GM19328 (cell line): Measurements from ENCODE around the gene SSPN.

ENCODE experiments used
- ATAC-seq: cut with Tn5 transposase; IDR thresholded peaks from one replicate; pipeline ENCODE4 v1.9.1; 2021; ENCODE audit warnings: mild to moderate bottlenecking, moderate library complexity; ENCODE audit not compliant: unreplicated experiment

SSPN gene

DNA sequence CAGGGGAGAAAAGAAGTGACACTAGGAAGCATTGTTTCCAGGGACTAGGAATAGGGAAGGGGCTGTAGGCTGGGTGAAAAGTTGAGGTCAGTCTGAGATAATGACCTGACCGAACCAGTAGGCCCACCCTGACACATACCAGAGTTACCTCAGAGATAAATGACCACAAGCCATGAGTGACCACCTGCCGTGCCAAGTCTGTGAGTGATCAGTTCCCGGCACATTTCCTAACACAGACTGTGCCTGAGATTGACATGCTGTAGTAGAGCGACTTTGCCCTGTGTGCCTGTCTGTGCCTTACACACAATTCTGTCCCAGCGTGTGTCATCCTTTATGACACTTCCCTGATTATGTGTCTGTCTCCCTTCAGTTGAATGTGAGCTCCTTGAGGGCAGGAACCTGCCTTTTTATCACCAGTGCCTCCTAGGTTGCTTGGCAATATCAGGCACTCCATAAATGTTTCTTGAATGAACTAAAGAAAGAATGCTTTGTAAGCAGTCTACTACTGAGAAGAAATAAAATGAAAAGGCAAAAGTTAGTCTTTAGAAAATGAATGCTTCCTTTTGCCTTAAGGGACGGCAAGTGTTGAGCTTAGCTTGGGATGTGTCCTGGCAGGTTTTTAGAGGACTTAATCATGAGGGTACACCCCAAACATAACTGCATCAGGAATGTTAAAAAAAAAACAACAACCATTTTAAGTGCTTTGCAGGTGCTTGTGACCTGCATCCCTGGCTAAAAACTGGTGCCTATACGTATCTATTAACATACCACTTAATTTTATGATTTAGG is 9.6 kb upstream of the SSPN start:
- ATAC-seq: no peak

DNA sequence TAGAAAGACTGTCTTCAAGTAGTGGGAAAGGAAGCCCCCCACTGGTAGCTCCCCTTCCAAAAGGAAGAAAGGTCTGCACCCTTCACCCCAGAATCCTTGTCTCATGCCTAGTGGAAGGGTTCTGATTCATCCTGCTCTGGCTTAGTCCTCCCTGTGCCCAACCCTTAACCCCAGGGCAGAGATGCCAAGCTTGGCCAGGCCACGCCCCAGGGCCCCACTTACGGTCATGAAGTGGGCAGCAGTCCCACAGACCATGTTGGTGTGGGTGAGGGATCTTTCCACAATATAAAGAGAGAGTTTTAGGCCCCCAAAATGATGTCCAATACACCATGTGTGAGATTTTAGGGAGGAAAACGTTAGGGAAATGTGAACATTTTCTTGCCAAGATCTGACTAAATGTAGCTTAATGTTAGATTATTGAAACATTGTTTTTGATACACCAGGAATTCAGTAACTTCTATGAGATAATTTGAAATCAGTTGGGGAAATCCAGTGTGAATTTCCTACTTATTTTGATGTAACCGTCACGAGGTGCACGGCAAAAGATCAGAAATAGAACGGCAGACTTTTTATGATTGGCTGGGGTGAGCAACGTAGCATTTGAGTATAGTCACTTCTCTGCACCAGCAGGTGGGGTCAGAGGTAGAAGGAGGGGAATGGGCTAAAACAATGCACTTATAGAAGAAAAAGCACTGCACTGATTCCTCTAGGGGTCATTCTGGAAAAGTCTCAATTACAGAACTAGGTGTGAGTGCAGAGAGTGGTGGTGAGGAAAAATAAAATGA is 8.2 kb upstream of the SSPN start:
- no peak for ATAC-seq

- no peak for ATAC-seq
These were observed 7.2 kb upstream of the SSPN start for GRCh38 chr12:26188127-26188526.

DNA sequence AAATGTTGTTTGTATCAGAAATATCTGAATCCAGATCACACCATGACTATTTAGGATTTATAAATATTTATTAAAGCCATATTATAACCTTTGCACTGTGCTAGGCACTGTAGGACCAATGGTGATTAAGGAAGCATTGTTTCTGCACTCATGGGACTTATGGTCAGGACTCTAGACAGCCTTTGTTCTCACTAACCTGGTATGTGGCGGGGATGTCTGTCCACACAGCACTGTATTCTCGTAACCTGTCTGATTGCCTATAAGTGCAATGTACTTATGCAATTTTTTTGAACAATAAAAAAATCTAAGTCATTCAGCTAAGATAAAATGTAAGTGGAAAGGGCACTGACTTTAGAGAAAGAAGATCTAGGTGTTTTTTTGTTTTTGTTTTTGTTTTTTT is 6.7 kb upstream of the SSPN start:
- no peak for ATAC-seq

- no peak for ATAC-seq
These were observed 3.2 kb upstream of the SSPN start for GRCh38 chr12:26192142-26192541.

GRCh38 chr12:26193539-26193938 is 1.8 kb upstream of the SSPN start:
- ATAC-seq: no peak

DNA sequence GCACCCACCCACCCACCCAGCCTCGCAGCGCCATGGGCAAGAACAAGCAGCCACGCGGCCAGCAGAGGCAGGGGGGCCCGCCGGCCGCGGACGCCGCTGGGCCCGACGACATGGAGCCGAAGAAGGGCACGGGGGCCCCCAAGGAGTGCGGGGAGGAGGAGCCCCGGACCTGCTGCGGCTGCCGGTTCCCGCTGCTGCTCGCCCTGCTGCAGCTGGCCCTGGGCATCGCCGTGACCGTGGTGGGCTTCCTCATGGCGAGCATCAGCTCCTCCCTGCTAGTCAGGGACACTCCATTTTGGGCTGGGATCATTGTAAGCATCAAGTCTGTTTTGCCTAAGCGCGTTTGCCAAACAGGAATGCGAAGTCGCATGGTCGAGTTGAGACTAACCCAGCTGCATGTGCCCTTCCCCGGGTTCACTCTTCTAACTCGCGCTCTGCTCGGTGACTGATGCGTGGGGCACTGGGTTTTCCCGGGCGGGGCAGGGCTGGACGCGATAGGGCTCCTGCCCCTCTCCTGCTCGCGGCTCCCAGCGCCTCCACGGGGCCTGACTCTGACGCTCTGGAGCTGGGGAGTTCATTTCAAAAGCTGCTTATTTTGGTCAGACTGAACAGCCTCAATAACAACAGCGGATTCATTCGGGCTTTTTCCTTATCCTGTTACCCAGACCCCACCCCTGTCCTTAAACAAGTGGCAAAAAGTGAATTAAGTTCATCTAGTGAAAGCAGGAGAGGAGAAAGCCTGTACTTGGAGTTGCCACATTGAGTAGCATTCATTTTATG is 458 bp downstream of the SSPN start:
- no peak for ATAC-seq

DNA sequence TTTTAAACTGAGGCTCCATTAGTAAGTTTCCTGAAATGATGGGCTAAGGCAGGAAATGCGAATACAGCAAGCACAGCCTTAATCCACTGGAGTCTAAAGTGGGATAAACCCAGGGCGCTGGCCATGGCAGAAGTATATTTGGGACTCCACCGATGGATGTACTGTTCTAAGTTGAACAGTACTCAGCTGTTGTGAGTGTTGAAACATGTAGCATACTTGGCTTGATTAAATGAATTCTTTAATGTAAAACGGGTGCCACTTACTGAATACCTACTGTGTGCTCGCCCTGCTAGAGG is 996 bp downstream of the SSPN start:
- no peak for ATAC-seq

- no peak for ATAC-seq
These were observed 2.5 kb downstream of the SSPN start for GRCh38 chr12:26197832-26198231.

DNA sequence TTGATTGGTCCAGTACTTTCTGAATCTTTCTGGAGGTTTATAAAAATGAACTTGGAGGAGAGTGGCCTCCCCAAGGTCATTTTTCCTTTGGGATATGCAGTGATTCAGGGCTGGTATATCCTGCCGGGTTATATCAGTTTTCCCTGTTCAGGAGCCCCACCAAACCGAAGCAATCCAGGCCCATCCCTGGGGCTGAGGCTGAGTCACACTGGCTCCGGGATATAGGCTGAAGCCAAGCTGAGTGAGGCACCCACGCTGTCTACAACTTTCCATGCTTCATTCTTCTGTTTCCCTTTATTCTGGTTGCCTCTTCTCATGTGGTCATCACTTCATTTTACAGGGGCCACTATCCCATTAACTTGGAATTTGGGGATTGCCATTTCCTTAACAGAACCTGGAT is 3.4 kb downstream of the SSPN start:
- no peak for ATAC-seq

DNA sequence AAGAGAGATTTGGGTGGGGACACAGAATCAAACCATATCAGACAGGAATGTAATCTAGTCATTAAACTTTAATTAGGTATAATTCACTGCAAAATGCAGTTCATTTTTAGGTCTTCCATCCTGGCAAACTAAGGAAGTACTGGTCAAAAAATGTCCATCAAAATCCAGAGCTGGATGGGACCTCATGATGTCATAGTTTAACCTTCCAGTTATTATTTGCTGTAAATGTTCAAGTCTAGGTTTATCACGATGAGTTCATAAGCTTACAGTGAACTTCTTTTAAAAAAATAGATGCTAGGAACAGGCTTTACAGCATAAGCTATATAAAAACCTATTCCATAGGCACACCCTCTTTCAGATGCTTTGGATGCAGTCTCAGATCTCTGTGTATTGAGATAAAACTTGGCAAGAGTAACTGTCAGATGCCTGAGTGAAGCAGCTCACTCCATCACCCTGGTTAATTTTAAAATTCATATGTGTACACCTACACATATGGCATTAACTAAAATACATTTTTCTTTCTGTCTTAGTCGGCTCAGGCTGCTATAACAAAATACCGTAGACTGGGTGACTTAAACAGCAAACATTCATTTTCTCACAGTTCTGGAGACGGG is 7.9 kb downstream of the SSPN start:
- ATAC-seq: no peak

GRCh38 chr12:26204612-26205289 is 9.4 kb downstream of the SSPN start:
- ATAC-seq: no peak

DNA sequence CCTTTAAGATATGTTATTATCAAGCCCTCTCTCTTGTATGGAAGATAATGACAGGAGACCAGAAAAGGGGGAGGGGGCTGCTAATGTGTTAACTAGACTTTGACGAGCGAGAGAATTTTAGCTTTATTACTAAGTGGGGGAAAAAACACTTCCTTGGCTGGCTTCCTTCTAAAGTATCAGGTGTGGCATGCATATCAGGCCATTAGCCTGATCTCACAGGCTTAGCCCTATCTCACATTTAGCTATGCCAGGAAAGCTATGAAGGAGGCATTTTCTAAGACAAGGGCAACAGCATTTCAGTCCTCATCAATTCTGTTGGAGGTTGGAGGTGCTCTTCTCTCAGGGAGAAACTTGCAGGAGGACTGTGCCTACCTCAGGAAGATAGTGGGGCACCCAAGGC is 9.9 kb downstream of the SSPN start:
- no peak for ATAC-seq

DNA sequence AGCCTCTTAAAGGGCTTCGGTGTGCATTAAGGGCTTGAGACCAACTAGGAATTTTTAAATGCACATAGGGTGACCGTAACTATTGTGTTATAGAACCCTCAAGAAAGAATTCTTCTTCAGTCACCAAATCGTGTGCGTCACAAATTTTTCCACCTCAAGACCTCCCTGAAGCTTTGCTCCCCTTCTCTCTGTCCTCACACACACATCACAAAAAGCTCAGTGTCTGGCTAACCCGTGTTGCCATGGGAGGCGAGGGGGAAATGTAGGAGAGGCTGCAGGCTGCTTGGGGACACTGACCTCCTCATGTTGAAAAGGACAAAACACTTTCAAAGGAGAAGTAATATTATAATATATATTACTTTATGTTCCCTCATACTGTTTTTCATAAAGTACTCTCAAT is 10.6 kb downstream of the SSPN start:
- ATAC-seq: no peak

DNA sequence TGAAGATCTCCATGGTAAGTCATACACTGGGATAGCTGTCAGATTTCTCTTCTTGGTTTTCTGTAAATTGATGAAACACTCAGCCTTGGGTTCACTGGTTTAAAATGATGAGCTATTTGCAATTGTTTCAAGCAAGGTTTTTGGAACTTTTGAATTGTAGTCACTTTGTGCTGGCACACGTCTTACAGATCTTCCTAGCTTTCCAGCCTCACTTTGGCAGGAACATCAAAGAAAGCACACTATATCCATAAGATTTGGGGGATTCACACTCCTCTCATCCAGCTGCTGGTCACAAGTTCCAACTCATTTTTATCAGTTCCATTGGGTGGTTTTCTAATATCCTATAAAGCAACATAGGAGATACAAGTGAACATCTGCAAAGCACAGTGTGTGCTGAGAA is 16.0 kb downstream of the SSPN start:
- no peak for ATAC-seq

GRCh38 chr12:26212396-26212795 is 17.0 kb downstream of the SSPN start:
- no peak for ATAC-seq

DNA sequence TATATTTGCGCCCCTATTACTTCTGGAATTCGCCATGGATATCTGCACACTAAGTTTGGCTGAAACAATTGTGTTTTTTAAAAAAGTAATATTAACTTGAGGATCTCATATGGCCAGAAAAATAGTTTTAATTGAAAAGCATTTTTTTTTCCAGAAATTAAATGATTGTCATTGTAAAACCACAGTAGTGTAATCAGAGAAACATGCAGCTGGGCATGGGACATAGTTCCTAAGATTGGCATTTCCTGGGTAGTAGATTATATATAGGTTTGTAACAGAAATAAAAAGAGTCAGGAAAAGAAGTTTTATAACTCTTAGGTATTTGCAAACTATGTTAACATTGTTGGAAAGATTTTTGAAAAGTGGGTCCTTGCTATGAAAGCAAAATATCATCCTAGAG is 17.6 kb downstream of the SSPN start:
- ATAC-seq: no peak

DNA sequence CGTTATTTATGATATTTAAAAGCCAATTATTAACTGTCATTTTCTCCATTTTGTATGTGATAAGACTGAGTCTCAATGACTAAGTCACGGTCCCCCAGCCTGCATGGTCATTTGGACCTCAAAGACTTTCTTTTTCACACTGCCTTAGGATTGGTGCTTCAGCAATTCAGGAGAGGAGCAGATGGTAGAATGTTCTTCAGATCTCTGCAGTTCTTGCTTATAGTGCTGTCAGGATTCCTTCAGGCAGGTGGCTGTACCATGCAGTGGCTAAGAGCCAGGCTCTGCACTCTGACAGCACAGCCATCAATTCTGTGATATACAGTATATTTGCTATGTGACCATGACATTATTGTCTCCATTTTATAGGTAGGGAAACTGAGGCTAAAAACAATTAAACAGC is 18.7 kb downstream of the SSPN start:
- ATAC-seq: no peak

- ATAC-seq: no peak
These were observed 24.4 kb downstream of the SSPN start for GRCh38 chr12:26219736-26220135.

GRCh38 chr12:26224657-26225056 is 29.3 kb downstream of the SSPN start:
- no peak for ATAC-seq

GRCh38 chr12:26226122-26226521 is 30.7 kb downstream of the SSPN start:
- no peak for ATAC-seq
